Prostate gland (tissue), 2 donors: ENCODE data around the gene DGKB. TPM values are rescaled to one million over a fixed set of nuclear protein-coding genes. Genes with fewer than 3 reads are reported as not detected.
"Not testable (repeated sequence)": the region's sequence is repeated elsewhere in the genome, so short reads cannot be mapped to it uniquely, and the experiment has no call there.

ENCODE experiments used
- DNase-seq: peaks from one replicate; pipeline ENCODE4 v3.0.0-alpha.2; 2019; ENCODE audit warnings: low spot score
- H3K27ac ChIP-seq, 2 donors: fragments of 200-600 bp; sonication (generic); 2 replicates each; pipeline ENCODE4 v1.5.1; 2017 to 2019
- H3K27me3 ChIP-seq: fragments of 200-600 bp; sonication (generic); replicated peaks from 2 replicates; pipeline ENCODE4 v1.5.1; 2019; ENCODE audit not compliant: insufficient read depth
- H3K36me3 ChIP-seq, 2 donors: fragments of 200-600 bp; sonication (generic); 1 replicate in 1 of 2; 2 replicates in 1 of 2; pipeline versions ENCODE4 v1.5.1 to v1.8.1; 2017 to 2019
- H3K4me1 ChIP-seq: fragments of 200-600 bp; sonication (generic); replicated peaks from 2 replicates; pipeline ENCODE4 v1.5.1; 2019
- H3K4me3 ChIP-seq, 2 donors: fragments of 200-600 bp; sonication (generic); 2 replicates each; pipeline ENCODE4 v1.5.1; 2017 to 2019
- H3K9me3 ChIP-seq: fragments of 200-600 bp; sonication (generic); 2 replicates; pipeline ENCODE4 v1.5.1; 2017
- POLR2A ChIP-seq: fragments of 450-650 bp; IDR thresholded peaks from one replicate; pipeline ENCODE4 v1.6.1; 2016; ENCODE audit warnings: antibody characterized with exemption, mild to moderate bottlenecking
- POLR2AphosphoS5 ChIP-seq: sonication (generic); formaldehyde crosslinking; IDR thresholded peaks from one replicate; pipeline ENCODE4 v1.6.1; 2017; ENCODE audit warnings: antibody characterized with exemption
- WGBS: methylation state at CpG from one replicate; pipeline ENCODE4 v1.1.5; 2018; 5-methylcytosine and 5-hydroxymethylcytosine counted together
- intact Hi-C: fragments of 100-400 bp; cut with DNase I; formaldehyde crosslinking; loops from one replicate; pipeline ENCODE4 v1.14.2; 2022
- total RNA-seq, 2 donors: library from RNA; depleted of rRNA; stranded (reverse); fragments of >200 nt; gene quantifications; one replicate each; pipeline ENCODE4 v1.1.0, GENCODE V29; 2016
- TF ChIP-seq, protein P1 (sequence below), 4 experiments: fragments of 200-600 bp in 2 of 4; fragments of 450-650 bp in 2 of 4; sonication (generic) in 2 of 4; IDR thresholded peaks; 1 replicate in 3 of 4; 2 replicates in 1 of 4; pipeline ENCODE4 v1.5.1; 2016 to 2019; ENCODE audit warnings: antibody characterized with exemption in 4 of 4, mild to moderate bottlenecking in 2 of 4, moderate library complexity in 2 of 4

DGKB gene
- total RNA-seq, 2 donors from 2014 or later: 0.45 TPM; not detected in 1

DNA sequence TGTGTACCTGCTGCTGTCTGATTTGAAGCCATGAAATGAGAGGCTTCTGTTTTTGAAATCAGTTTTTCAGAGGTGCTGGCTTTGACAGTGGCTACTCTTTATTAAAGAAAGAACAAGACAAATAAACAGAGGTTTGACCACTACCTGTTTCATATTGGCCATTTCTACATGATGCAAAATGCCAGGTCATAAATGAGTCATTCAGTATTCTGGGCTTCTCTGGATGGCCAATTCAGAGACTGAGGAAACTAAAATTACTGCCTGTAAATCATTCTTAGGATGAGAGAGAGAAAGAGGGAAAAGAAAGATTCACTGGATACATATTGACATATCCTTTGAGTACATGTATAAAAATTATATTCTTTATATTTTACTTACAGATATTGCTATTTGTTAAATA is 609.8 kb downstream of the DGKB start:
- no peaks in the 10 kb centered on the region for H3K27me3 ChIP-seq
- no peak for DNase-seq
- TF ChIP-seq POLR2A: no peak
- no peak for TF ChIP-seq POLR2AphosphoS5
- TF ChIP-seq, protein P1, sequence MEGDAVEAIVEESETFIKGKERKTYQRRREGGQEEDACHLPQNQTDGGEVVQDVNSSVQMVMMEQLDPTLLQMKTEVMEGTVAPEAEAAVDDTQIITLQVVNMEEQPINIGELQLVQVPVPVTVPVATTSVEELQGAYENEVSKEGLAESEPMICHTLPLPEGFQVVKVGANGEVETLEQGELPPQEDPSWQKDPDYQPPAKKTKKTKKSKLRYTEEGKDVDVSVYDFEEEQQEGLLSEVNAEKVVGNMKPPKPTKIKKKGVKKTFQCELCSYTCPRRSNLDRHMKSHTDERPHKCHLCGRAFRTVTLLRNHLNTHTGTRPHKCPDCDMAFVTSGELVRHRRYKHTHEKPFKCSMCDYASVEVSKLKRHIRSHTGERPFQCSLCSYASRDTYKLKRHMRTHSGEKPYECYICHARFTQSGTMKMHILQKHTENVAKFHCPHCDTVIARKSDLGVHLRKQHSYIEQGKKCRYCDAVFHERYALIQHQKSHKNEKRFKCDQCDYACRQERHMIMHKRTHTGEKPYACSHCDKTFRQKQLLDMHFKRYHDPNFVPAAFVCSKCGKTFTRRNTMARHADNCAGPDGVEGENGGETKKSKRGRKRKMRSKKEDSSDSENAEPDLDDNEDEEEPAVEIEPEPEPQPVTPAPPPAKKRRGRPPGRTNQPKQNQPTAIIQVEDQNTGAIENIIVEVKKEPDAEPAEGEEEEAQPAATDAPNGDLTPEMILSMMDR (IDR thresholded peaks at IDR 0.05): no peak
- H3K9me3 ChIP-seq: no peaks in the 10 kb centered on the region
- H3K27ac ChIP-seq: no peak overlapping the region
- no peak overlapping the region for H3K4me3 ChIP-seq
- no peaks in the 10 kb centered on the region for H3K36me3 ChIP-seq
- no peaks in the 10 kb centered on the region for H3K4me1 ChIP-seq
- intact Hi-C loops: no loop called here

DNA sequence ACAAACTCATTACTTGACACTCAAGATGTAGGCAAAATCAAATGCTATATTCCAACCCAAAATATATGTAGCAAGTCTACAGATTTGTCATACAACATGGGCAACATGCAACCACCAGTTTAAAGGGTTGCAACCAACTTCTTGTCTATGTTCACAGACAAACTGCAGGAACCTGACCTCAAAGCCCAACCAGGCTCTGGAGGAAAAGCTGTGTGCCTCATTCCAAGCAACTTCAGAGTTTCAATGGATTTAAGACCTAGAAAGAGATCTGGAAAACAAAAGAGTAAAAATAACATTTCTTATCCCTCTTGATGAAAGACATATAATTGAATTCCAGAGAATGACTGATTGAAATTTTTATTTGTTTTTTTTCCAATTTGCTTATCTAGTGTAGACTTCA is 612.6 kb downstream of the DGKB start:
- no peaks in the 10 kb centered on the region for H3K4me1 ChIP-seq
- no peak for DNase-seq
- H3K36me3 ChIP-seq: no peaks in the 10 kb centered on the region
- no peak for TF ChIP-seq POLR2A
- no peak for TF ChIP-seq POLR2AphosphoS5
- TF ChIP-seq, protein P1 (IDR thresholded peaks at IDR 0.05): no peak
- intact Hi-C loops: no loop called here
- H3K4me3 ChIP-seq: no peak overlapping the region
- no peaks in the 10 kb centered on the region for H3K27me3 ChIP-seq
- no peaks in the 10 kb centered on the region for H3K9me3 ChIP-seq
- no peak overlapping the region for H3K27ac ChIP-seq

DNA sequence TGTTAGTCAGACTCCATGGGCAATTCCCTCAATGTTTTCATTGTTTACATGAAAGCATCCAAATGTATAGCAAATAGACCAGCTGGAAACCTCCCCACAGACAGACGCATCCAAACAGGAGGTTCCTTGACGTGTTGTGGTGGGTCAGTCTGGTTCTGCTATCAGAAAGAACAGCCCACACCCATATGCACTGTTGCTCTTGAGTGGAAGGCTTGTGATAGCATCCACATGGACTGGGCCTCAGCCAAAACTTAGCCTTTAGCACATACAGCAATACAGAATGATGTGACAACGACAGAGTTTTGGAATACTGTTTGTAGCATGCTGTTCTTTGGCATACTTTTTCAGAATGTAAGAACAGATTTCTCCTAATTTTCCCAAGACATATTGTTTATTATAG is 613.9 kb downstream of the DGKB start:
- no peak overlapping the region for H3K4me3 ChIP-seq
- H3K36me3 ChIP-seq: no peaks in the 10 kb centered on the region
- no peaks in the 10 kb centered on the region for H3K9me3 ChIP-seq
- H3K4me1 ChIP-seq: no peaks in the 10 kb centered on the region
- H3K27me3 ChIP-seq: no peaks in the 10 kb centered on the region
- WGBS: 72% methylated on average over 3 of the region's 3 CpGs
- H3K27ac ChIP-seq: no peak overlapping the region
- no peak for DNase-seq
- intact Hi-C loops: no loop called here
- TF ChIP-seq POLR2A (no peak), POLR2AphosphoS5 (no peak)

DNA sequence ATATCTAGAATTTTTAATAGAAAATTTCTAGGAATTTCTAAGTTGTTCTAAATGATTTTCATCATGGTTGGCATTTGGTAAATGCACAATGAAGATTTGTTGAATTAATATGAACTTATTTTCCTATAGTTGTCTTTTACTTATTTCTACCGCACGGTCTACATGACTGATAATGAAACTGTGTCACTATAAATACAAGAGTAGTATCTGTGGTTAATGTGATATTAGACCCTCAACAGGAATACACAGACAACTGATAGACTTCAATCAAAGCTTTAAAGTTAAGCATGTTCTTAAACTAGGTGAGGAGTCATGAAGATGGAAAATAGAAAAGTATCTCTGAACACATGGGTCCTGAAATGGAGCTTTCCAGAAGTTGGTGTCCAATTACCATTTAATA is 615.2 kb downstream of the DGKB start:
- H3K36me3 ChIP-seq: no peaks in the 10 kb centered on the region
- H3K4me1 ChIP-seq: no peaks in the 10 kb centered on the region
- H3K27me3 ChIP-seq: no peaks in the 10 kb centered on the region
- intact Hi-C loops: no loop called here
- no peak overlapping the region for H3K27ac ChIP-seq
- no peaks in the 10 kb centered on the region for H3K9me3 ChIP-seq
- DNase-seq: no peak
- WGBS: 98% methylated on average over 2 of the region's 2 CpGs
- TF ChIP-seq POLR2AphosphoS5 (no peak), POLR2A (no peak)
- TF ChIP-seq, protein P1 (IDR thresholded peaks at IDR 0.05): no peak
- H3K4me3 ChIP-seq: no peak overlapping the region

DNA sequence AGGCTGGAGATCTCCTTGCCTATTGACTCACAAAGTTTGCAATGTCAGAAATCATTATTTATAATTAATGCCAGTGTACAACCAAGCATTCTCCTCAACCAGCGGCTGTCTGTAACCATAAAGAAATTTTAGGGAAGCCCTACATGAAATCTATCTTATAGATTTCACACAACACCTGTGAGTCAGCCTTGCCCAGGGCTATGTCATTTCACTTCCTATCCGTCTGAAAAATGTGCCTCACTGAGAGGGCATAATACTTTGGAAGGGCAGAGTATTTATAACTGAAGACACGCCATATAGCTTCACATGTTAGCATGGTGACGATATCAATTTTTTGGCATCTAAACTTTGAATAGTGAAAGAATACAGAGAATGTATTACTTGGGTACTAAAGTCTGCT is 616.5 kb downstream of the DGKB start:
- 67% methylated on average over 4 of the region's 4 CpGs for WGBS
- Histone ChIP-seq H3K27me3 (no peaks in the 10 kb centered on the region), H3K9me3 (no peaks in the 10 kb centered on the region), H3K4me1 (no peaks in the 10 kb centered on the region), H3K27ac (no peak overlapping the region), H3K4me3 (no peak overlapping the region), H3K36me3 (no peaks in the 10 kb centered on the region)
- intact Hi-C loops: no loop called here
- TF ChIP-seq, protein P1 (IDR thresholded peaks at IDR 0.05): no peak
- TF ChIP-seq POLR2A (no peak), POLR2AphosphoS5 (no peak)
- no peak for DNase-seq

DNA sequence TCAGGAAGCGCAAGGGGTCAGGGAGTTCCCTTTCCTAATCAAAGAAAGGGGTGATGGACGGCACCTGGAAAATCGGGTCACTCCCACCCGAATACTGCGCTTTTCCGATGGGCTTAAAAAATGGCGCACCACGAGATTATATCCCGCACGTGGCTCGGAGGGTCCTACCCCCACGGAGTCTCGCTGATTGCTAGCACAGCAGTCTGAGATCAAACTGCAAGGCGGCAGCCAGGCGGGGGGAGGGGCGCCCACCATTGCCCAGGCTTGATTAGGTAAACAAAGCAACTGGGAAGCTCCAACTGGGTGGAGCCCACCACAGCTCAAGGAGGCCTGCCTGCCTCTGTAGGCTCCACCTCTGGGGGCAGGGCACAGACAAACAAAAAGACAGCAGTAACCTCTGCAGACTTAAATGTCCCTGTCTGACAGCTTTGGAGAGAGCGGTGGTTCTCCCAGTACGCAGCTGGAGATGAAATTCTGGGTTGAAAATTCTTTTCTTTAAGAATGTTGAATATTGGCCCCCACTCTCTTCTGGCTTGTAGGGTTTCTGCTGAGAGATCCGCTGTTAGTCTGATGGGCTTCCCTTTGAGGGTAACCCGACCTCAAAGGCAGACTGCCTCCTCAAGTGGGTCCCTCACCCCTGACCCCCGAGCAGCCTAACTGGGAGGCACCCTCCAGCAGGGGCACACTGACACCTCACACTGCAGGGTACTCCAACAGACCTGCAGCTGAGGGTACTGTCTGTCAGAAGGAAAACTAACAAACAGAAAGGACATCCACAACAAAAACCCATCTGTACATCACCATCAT is 623.3 kb downstream of the DGKB start:
- H3K27me3 ChIP-seq, DNase-seq, H3K9me3 ChIP-seq, H3K4me1 ChIP-seq, intact Hi-C loops, H3K4me3 ChIP-seq, H3K27ac ChIP-seq, H3K36me3 ChIP-seq: not testable (repeated sequence)
- whole genome bisulfite sequencing: 49% methylated on average over 21 of the region's 21 CpGs
